K562 (cell line): ENCODE measurements around the gene PPT2. TPM values are rescaled to one million over a fixed set of nuclear protein-coding genes. Genes with fewer than 3 reads are reported as not detected.
"Not testable (repeated sequence)": the region's sequence is repeated elsewhere in the genome, so short reads cannot be mapped to it uniquely, and the experiment has no call there.

Experiments
- ATAC-seq: fragments of 200-7000 bp; cut with Tn5 transposase; 3 replicates; pipeline ENCODE4 v1.9.1; 2020; ENCODE audit warnings: moderate library complexity
- BruUV-seq: library from RNA; stranded (reverse); fragments of 400-500 nt; replicated peaks from 2 replicates; lab custom pipeline; 2021; lab: Mats Ljungman, UMichigan
- CTCF ChIA-PET: fragments of 300-600 bp; formaldehyde crosslinking; extraction: SDS; loops from one replicate; lab custom pipeline; 2021; ENCODE audit warnings: low intra/inter-chr PET ratio; lab: Yijun Ruan, JAX
- POLR2A ChIA-PET: fragments of 300-600, 350-650 bp; sonication (Branson Sonifier 250); formaldehyde crosslinking; extraction: SDS; loops from one replicate; lab custom pipeline; 2021; ENCODE audit warnings: antibody characterized with exemption, inconsistent platforms; lab: Yijun Ruan, JAX
- DNase-seq, 4 experiments: peaks; one replicate each; pipeline versions ENCODE4 v3.0.0 to v3.0.0-alpha.2; 2011 to 2018; ENCODE audit warnings: low spot score in 3 of 4, mixed read lengths in 3 of 4; ENCODE audit errors: extremely low read depth in 1 of 4
- FAIRE-seq: peaks from 2 replicates; lab custom pipeline; 2011; peaks lifted over from hg19 to GRCh38; lab: Jason Lieb, UNC
- H2AFZ ChIP-seq: 2 replicates; pipeline ENCODE4 v1.6.0; 2011; ENCODE audit warnings: low read depth, low read length, control low read depth, inconsistent platforms
- H3K27ac ChIP-seq: fragments of 200-600 bp; 3 replicates; pipeline ENCODE4 v1.8.0; 2011; ENCODE audit warnings: low read depth, mild to moderate bottlenecking, control low read depth, inconsistent platforms, low read length, moderate library complexity, mixed read lengths; ENCODE audit errors: extremely low read depth
- H3K27me3 ChIP-seq, 2 experiments: fragments of 300-600 bp in 1 of 2; 2 replicates in 1 of 2; 3 replicates in 1 of 2; pipeline versions ENCODE4 v1.6.0 to v1.8.0; 2011; ENCODE audit warnings: inconsistent platforms in 2 of 2, low read length in 2 of 2, mild to moderate bottlenecking in 1 of 2, mixed read lengths in 1 of 2, moderate library complexity in 1 of 2; ENCODE audit not compliant: control insufficient read depth in 2 of 2, insufficient read depth in 2 of 2
- H3K36me3 ChIP-seq: fragments of 300-600 bp; 3 replicates; pipeline ENCODE4 v1.8.0; 2011; ENCODE audit warnings: mild to moderate bottlenecking, low read length, inconsistent platforms; ENCODE audit not compliant: control insufficient read depth, insufficient read depth
- H3K4me1 ChIP-seq, 2 experiments: fragments of 200-600 bp in 1 of 2; replicated peaks in 1 of 2; 2 replicates in 1 of 2; 3 replicates in 1 of 2; pipeline versions ENCODE4 v1.5.1 to v1.8.0; 2011; ENCODE audit warnings: inconsistent platforms in 2 of 2, low read length in 2 of 2, mild to moderate bottlenecking in 1 of 2, mixed read lengths in 1 of 2, moderate library complexity in 1 of 2; ENCODE audit not compliant: control insufficient read depth in 2 of 2, insufficient read depth in 2 of 2
- H3K4me2 ChIP-seq: 2 replicates; pipeline ENCODE4 v1.6.1; 2011; ENCODE audit warnings: low read length, control low read depth, inconsistent platforms, mixed read lengths; ENCODE audit not compliant: insufficient read depth
- H3K4me3 ChIP-seq: fragments of 200-600 bp; sonication (generic), shearing (Covaris generic); 2 replicates; pipeline ENCODE4 v1.5.1; 2016; ENCODE audit warnings: control low read depth, inconsistent platforms
- H3K79me2 ChIP-seq: fragments of 200-600 bp; 3 replicates; pipeline ENCODE4 v1.8.0; 2011; ENCODE audit warnings: low read length, inconsistent platforms; ENCODE audit not compliant: control insufficient read depth, insufficient read depth
- H3K9ac ChIP-seq, 2 experiments: 2 replicates each; pipeline versions ENCODE4 v1.6.0 to v1.6.1; 2011; ENCODE audit warnings: low read depth in 2 of 2, low read length in 2 of 2, control low read depth in 1 of 2, inconsistent platforms in 1 of 2, mild to moderate bottlenecking in 1 of 2, mixed read lengths in 1 of 2; ENCODE audit not compliant: insufficient read depth in 1 of 2
- H3K9me1 ChIP-seq: one replicate; pipeline ENCODE4 v1.6.0; 2011; ENCODE audit warnings: inconsistent platforms, mild to moderate bottlenecking, low read length, moderate library complexity; ENCODE audit not compliant: control insufficient read depth, insufficient read depth
- H3K9me3 ChIP-seq: replicated peaks from 2 replicates; pipeline ENCODE4 v1.5.1; 2011; ENCODE audit warnings: low read depth, low read length, inconsistent platforms; ENCODE audit not compliant: control insufficient read depth, insufficient read depth
- H4K20me1 ChIP-seq: replicated peaks from 2 replicates; pipeline ENCODE4 v1.6.1; 2011; ENCODE audit warnings: low read length, inconsistent platforms, mixed read lengths; ENCODE audit not compliant: control insufficient read depth, insufficient read depth
- ATF1 ChIP-seq, 2 experiments: fragments of 450-650 bp in 1 of 2; IDR thresholded peaks; 2 replicates each; pipeline ENCODE4 v1.6.1; 2016; ENCODE audit warnings: missing compliant biosample characterization in 1 of 2, missing genetic modification characterization in 1 of 2
- PHF20 ChIP-seq: fragments of 450-650 bp; IDR thresholded peaks from 2 replicates; pipeline ENCODE4 v1.6.1; 2018; ENCODE audit not compliant: partially characterized antibody
- POLR2A ChIP-seq: fragments of 450-650 bp; conservative IDR thresholded peaks from 2 replicates; pipeline ENCODE4 v1.6.1; 2016
- POLR2AphosphoS2 ChIP-seq: IDR thresholded peaks from 2 replicates; pipeline ENCODE4 v1.6.1; 2012; ENCODE audit warnings: low read length, improper control_type of control experiment
- POLR2AphosphoS5 ChIP-seq: IDR thresholded peaks from 2 replicates; pipeline ENCODE4 v1.6.1; 2011; ENCODE audit warnings: mild to moderate bottlenecking, low read depth, low read length, moderate library complexity; ENCODE audit not compliant: control insufficient read depth, insufficient read depth
- THAP12 ChIP-seq: fragments of 250-450 bp; sonication (Bioruptor Pico); IDR thresholded peaks from 2 replicates; pipeline ENCODE4 v1.9.0; 2021; ENCODE audit warnings: mild to moderate bottlenecking, inconsistent platforms
- WGBS: fragments of 100-300 bp; shearing (Covaris generic); methylation state at CpG from one replicate; pipeline ENCODE4 v1.1.6; 2016; ENCODE audit warnings: low coverage, mixed read lengths; ENCODE audit not compliant: insufficient coverage; ENCODE audit errors: missing lambda C conversion rate; 5-methylcytosine and 5-hydroxymethylcytosine counted together
- in situ Hi-C: fragments of 300-500 bp; cut with MboI; formaldehyde crosslinking; loops from 4 replicates; pipeline ENCODE4 v1.15.0; 2018; ENCODE audit warnings: inconsistent platforms, mixed read lengths
- intact Hi-C: fragments of 100-400 bp; cut with micrococcal nuclease; formaldehyde crosslinking; loops from 2 replicates; pipeline ENCODE4 v1.14.2; 2022
- polyA plus RNA-seq, 8 experiments: library from polyadenylated mRNA; depleted of rRNA in 4 of 8; stranded (reverse) in 5 of 8; unstranded in 3 of 8; fragments of >200 nt; fragmentation: Nextera tagmentation in 2 of 8; fragmentation: Illumina TruSeq in 1 of 8; extraction: Ambion mirVana in 2 of 8; extraction: Trizol in 1 of 8; gene quantifications; 2 replicates each; pipeline versions ENCODE4 v1.2.1 to v1.2.3, GENCODE V29; 2011 to 2014; ENCODE audit warnings: inconsistent platforms in 1 of 8, missing spikeins in 1 of 8
- total RNA-seq, 7 experiments: library from RNA; depleted of rRNA in 6 of 7; stranded (reverse); fragments of >200 nt in 6 of 7; fragmentation: Illumina TruSeq in 2 of 7; extraction: Trizol in 2 of 7; gene quantifications; 2 replicates each; pipeline versions ENCODE4 v1.2.1 to v1.2.3, GENCODE V29; 2011 to 2021; ENCODE audit warnings: low replicate concordance in 1 of 7

Gene PPT2
- total and polyA plus RNA-seq, 9 of the 15 experiments (the other 6 are each of a cell fraction or from before 2014, with no cell fraction given), result 27.4 to 98.8 (median 69.9) TPM

GRCh38 chr6:32186151-32186840 is 32.4 kb downstream of the PPT2 start:
- intact Hi-C loops; ATAC-seq; H3K9me3 ChIP-seq; H3K27me3 ChIP-seq; H3K4me3 ChIP-seq; H4K20me1 ChIP-seq; H2AFZ ChIP-seq; DNase-seq; CTCF ChIA-PET; in situ Hi-C loops; H3K9me1 ChIP-seq; TF ChIP-seq ATF1 (CRISPR knock-in tag; IDR thresholded peaks at IDR 0.05): not testable (repeated sequence)
- peaks cover 60 to 76% of the 10 kb centered on the region in 2 experiments for H3K4me1 ChIP-seq
- peak overlapping the region in 1 of 2 experiments; percentile 75; a peak in 2 of 4 replicates for H3K9ac ChIP-seq
- 58% methylated on average over 10 of the region's 10 CpGs for WGBS
- peak; percentile 2 for TF ChIP-seq PHF20
- peak; percentile 4; the same call in 1 of the 2 replicates for TF ChIP-seq ATF1 (tag; IDR thresholded peaks at IDR 0.05)
- 0 out of 2 replicates have a peak, but pooled peaks have one; percentile 37 for TF ChIP-seq POLR2AphosphoS2
- peak; percentile 40; the same call in 1 of the 2 replicates for TF ChIP-seq THAP12 (CRISPR knock-in tag)
- TF ChIP-seq POLR2A, result peak; percentile 34; the same call in 1 of the 2 replicates
- peak; percentile 36; the same call in 1 of the 2 replicates for TF ChIP-seq POLR2AphosphoS5
- TF ChIP-seq, all 486 proteins: peak for 6; not testable (repeated sequence) for 480
- H3K36me3 ChIP-seq, result peaks cover 64% of the 10 kb centered on the region; the same call in 2 of the 3 replicates
- H3K27ac ChIP-seq, result peak overlapping the region; percentile 68
- not testable (repeated sequence) for BruUV-seq, FAIRE-seq
- H3K79me2 ChIP-seq, result peaks cover 60% of the 10 kb centered on the region
- POLR2A ChIA-PET, result interaction anchor here (1.0 kb wide), 1 partner anchor 10 kb away, joined by 3 read pairs; the partner anchor contains the start of gene AGPAT1
- H3K4me2 ChIP-seq, result peak overlapping the region; percentile 53
